ENCODE data around the gene RPS2.

The RPS2 gene

GRCh38 chr16:1982991-1983543, 18.4 kb upstream of the RPS2 start:
- DNase-seq (ENCODE audit: insufficient read length, low spot score) = no peak
- FAIRE-seq = no peak

GRCh38 chr16:1982013-1982433, 17.4 kb upstream of the RPS2 start:
- FAIRE-seq = no peak
- no peak for DNase-seq (ENCODE audit: insufficient read length, low spot score)

GRCh38 chr16:1981398-1981836, 16.8 kb upstream of the RPS2 start, which contains the start of gene NOXO1:
Gene NOXO1, minus strand, starts transcription at chr16:1981469. Its CDS starts 290 bp downstream, at chr16:1981179.
- no peak for FAIRE-seq
- no peak for DNase-seq (ENCODE audit: insufficient read length, low spot score)

GRCh38 chr16:1980770-1981087, 16.1 kb upstream of the RPS2 start:
- DNase-seq (ENCODE audit: insufficient read length, low spot score) = no peak
- FAIRE-seq = no peak

- no peak for FAIRE-seq
- no peak for DNase-seq (ENCODE audit: insufficient read length, low spot score)
These were observed 15.6 kb upstream of the RPS2 start for GRCh38 chr16:1980030-1980769.

- DNase-seq (ENCODE audit: insufficient read length, low spot score) (no peak), FAIRE-seq (no peak)
These were observed 14.8 kb upstream of the RPS2 start for GRCh38 chr16:1979271-1980029.

GRCh38 chr16:1978476-1979120, 14.0 kb upstream of the RPS2 start:
- DNase-seq (ENCODE audit: insufficient read length, low spot score) = no peak
- FAIRE-seq = no peak

GRCh38 chr16:1977875-1978268, 13.2 kb upstream of the RPS2 start:
- DNase-seq (ENCODE audit: insufficient read length, low spot score) = no peak

GRCh38 chr16:1976951-1977874, 12.6 kb upstream of the RPS2 start:
- FAIRE-seq (no peak), DNase-seq (ENCODE audit: insufficient read length, low spot score) (no peak)

More at GRCh38 chr16:1977875-1978268, 13.2 kb upstream of the RPS2 start:
- FAIRE-seq = no peak

- no peak for FAIRE-seq
- DNase-seq (ENCODE audit: insufficient read length, low spot score) = no peak
These were observed 11.5 kb upstream of the RPS2 start for GRCh38 chr16:1976216-1976520.

GRCh38 chr16:1975432-1976215, 11.0 kb upstream of the RPS2 start:
- FAIRE-seq (no peak), DNase-seq (ENCODE audit: insufficient read length, low spot score) (no peak)

- FAIRE-seq = no peak
- DNase-seq (ENCODE audit: insufficient read length, low spot score) = no peak
These were observed 9.8 kb upstream of the RPS2 start for GRCh38 chr16:1974157-1975070.

- FAIRE-seq (no peak), DNase-seq (ENCODE audit: insufficient read length, low spot score) (no peak)
These were observed 9.0 kb upstream of the RPS2 start for GRCh38 chr16:1973461-1974156.

- DNase-seq (ENCODE audit: insufficient read length, low spot score) = no peak
- no peak for FAIRE-seq
These were observed 7.9 kb upstream of the RPS2 start for GRCh38 chr16:1972490-1972877.

- FAIRE-seq (peak; percentile 99), DNase-seq (ENCODE audit: insufficient read length, low spot score) (peak; percentile 91)
These were observed 7.3 kb upstream of the RPS2 start, which contains the start of gene TBL3 for GRCh38 chr16:1971796-1972489. Gene TBL3, plus strand, starts transcription at chr16:1972053. Its CDS starts 112 bp downstream, at chr16:1972165.

- DNase-seq (ENCODE audit: insufficient read length, low spot score) (no peak), FAIRE-seq (no peak)
These were observed 3.7 kb upstream of the RPS2 start for GRCh38 chr16:1968146-1968953.

Measured in HTR-8/SVneo (cell line).